ENCODE measurements around the gene MX2.

MX2 gene

DNA sequence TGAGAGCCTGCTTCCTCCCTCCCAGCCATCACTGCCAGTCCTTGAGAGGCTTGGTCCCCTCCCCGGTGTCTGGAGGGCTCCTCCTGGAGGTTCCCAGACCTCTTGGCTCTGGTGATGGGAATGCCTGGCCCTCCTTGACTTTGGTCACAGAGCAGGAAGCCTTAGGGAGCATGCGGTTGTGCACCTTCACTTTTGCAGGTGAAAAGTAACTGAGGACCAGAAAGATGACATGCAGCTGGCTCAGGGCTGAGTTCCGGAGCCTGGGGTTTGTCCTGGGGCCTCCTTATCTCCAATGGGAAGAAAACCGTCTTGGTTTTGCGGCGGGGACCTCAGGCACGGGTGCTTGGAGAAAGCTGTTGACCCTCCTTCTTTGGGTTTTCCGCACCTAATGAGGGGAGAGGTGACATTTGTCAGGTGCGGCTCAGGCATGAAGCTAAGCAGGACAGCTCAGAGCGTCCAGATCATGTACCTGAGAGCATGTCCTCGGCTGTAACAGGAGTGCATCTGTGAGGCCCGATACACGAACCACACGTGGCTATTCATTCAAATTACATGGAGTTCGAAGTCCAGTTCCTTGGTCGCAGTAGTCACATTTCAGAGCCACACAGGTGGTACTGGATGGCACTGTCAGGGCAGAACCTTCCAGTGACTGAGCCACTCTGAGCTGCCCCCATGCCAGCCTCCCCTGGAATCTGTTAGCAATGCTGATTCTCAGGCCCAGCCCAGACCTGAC lies 608 bp upstream of the MX2 start:
- Histone ChIP-seq H3K27me3 (no peaks in the 10 kb centered on the region), H3K4me1 (no peaks in the 10 kb centered on the region), H3K4me3 (ENCODE audit: low read depth, low read length) (no peak overlapping the region), H3K9me3 (no peaks in the 10 kb centered on the region), H3K36me3 (no peaks in the 10 kb centered on the region)
- TF ChIP-seq, protein P1, sequence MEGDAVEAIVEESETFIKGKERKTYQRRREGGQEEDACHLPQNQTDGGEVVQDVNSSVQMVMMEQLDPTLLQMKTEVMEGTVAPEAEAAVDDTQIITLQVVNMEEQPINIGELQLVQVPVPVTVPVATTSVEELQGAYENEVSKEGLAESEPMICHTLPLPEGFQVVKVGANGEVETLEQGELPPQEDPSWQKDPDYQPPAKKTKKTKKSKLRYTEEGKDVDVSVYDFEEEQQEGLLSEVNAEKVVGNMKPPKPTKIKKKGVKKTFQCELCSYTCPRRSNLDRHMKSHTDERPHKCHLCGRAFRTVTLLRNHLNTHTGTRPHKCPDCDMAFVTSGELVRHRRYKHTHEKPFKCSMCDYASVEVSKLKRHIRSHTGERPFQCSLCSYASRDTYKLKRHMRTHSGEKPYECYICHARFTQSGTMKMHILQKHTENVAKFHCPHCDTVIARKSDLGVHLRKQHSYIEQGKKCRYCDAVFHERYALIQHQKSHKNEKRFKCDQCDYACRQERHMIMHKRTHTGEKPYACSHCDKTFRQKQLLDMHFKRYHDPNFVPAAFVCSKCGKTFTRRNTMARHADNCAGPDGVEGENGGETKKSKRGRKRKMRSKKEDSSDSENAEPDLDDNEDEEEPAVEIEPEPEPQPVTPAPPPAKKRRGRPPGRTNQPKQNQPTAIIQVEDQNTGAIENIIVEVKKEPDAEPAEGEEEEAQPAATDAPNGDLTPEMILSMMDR (IDR thresholded peaks at IDR 0.05; ENCODE audit: low read depth, low read length), result no peak
- DNase-seq, result no peak

DNA sequence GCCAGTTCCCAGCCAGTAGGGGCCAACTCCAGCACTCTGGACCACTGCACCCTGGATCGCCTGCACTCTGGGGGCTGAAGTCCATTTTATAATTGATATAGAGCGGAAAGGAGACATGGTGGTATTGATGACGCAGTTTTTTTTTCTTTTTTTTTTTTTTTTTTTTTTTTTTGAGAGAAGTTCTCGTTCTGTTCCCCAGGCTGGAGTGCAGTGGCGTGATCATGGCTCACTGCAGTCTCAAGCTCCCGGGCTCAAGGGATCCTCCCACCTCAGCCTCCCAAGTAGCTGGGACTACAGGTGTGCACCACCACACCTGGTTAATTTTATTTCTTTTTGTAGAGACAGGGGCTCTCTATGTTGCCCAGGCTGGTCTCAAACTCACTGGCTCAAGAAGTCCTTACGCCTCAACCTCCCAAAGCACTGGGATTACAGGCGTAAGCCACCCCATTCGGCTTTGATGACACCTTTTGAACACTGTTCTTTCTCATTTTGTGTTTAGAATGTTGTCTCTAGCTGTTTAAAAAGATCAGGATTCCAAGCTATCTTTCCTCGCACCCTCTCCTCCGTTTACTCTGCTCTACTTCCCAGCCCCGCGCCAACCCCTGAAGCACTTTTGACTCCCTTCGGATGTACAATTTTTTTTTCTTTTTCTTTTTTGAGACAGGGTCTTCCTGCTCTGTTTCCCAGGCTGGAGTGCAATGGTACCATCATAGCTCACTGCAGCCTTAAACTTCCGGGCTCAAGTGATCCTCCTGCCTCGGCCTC lies 960 bp downstream of the MX2 start:
- Histone ChIP-seq H3K36me3 (no peaks in the 10 kb centered on the region), H3K9me3 (no peaks in the 10 kb centered on the region), H3K4me3 (ENCODE audit: low read depth, low read length) (no peak overlapping the region), H3K4me1 (no peaks in the 10 kb centered on the region), H3K27me3 (no peaks in the 10 kb centered on the region)
- no peak for DNase-seq
- TF ChIP-seq, protein P1 (IDR thresholded peaks at IDR 0.05; ENCODE audit: low read depth, low read length), result no peak

DNA sequence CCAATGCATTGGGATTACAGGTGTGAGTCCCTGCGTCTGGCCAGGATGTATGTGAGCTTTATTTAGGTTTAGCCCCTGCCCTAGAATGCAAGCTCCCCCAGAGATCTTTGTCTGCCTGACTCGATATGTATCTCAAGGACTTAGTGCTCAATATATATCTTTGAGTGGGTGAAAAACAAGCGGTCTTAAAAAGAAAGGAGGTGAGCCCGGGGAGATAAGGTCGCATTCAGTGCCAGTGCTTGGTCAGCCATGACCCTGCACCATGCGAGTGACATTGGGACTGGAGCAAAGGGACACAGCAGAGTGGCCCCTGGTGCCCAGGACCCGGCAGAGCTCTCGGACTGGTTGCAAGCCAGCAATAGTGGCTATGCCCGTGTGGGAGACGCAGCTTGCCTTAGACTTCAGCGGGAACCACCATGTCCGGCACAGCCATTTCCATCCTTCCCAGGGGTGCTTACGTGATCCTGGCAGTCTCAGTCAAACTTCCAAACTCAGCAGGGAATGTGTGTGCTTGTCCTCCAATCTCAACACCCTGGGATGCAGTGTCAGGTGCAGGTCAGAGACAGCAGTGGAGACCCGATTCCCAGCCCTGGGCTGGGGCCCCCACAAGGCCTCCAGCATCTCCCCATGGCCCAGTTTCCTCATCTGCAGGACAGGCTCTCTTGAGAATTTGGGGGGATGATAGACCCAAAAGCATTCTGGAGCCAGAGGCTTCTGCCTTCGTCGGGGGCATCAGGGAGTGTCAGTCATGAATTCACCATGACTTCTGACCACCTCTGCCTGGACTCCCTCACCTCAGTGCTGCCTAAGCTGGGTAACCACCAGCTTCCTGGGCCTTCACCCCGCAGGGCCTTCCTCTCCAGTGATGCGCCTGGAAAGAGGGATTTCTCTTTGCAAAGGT lies 1.8 kb downstream of the MX2 start:
- Histone ChIP-seq H3K36me3 (no peaks in the 10 kb centered on the region), H3K4me1 (no peaks in the 10 kb centered on the region), H3K9me3 (no peaks in the 10 kb centered on the region), H3K4me3 (ENCODE audit: low read depth, low read length) (no peak overlapping the region), H3K27me3 (no peaks in the 10 kb centered on the region)
- DNase-seq, result no peak
- TF ChIP-seq, protein P1 (IDR thresholded peaks at IDR 0.05; ENCODE audit: low read depth, low read length), result no peak

GRCh38 chr21:41364308-41364707 lies 2.5 kb downstream of the MX2 start:
- no peak for DNase-seq
- Histone ChIP-seq H3K36me3 (no peaks in the 10 kb centered on the region), H3K9me3 (no peaks in the 10 kb centered on the region), H3K4me3 (ENCODE audit: low read depth, low read length) (no peak overlapping the region), H3K27me3 (no peaks in the 10 kb centered on the region), H3K4me1 (no peaks in the 10 kb centered on the region)
- TF ChIP-seq, protein P1 (IDR thresholded peaks at IDR 0.05; ENCODE audit: low read depth, low read length), result no peak

- TF ChIP-seq, protein P1 (IDR thresholded peaks at IDR 0.05; ENCODE audit: low read depth, low read length), result no peak
- H3K36me3 ChIP-seq, result no peaks in the 10 kb centered on the region
- no peak for DNase-seq
- no peaks in the 10 kb centered on the region for H3K9me3 ChIP-seq
- H3K4me1 ChIP-seq, result no peaks in the 10 kb centered on the region
- H3K27me3 ChIP-seq, result no peaks in the 10 kb centered on the region
- H3K4me3 ChIP-seq (ENCODE audit: low read depth, low read length), result no peak overlapping the region
Measured at GRCh38 chr21:41365377-41366107, 3.7 kb downstream of the MX2 start.

Measured in BE2C (cell line).